ENCODE measurements around the gene RAB42.

RAB42 gene

GRCh38 chr1:28644494-28644893 lies 52.4 kb downstream of the RAB42 start:
- no peak for DNase-seq (ENCODE audit: low read depth in 2 of 3, low spot score in 1 of 3)
